ENCODE measurements around the gene PIK3R5. TPM values are rescaled to one million over a fixed set of nuclear protein-coding genes. Genes with fewer than 3 reads are reported as not detected.

Gene PIK3R5
- total RNA-seq, 1 experiment from 2014 or later, result 0.09 TPM

- TF ChIP-seq CTCF (conservative IDR thresholded peaks at IDR 0.05; ENCODE audit: low read depth, low read length) (no peak), EZH2 (IDR thresholded peaks at IDR 0.05; ENCODE audit: borderline replicate concordance, low read depth, low read length, poor library complexity, severe bottlenecking) (no peak)
- ChIA-PET CTCF (no interaction called here), POLR2A (ENCODE audit: low non-redundant PET) (no interaction called here)
- no peak overlapping the region for H3K4me3 ChIP-seq (ENCODE audit: low read depth, low read length, poor library complexity, severe bottlenecking)
- no peak overlapping the region for H3K27ac ChIP-seq (ENCODE audit: low read depth, low read length, poor library complexity, severe bottlenecking)
- no TSS peak for BruUV-seq (replicated peaks)
- no peak for DNase-seq (ENCODE audit: low spot score)
- H3K4me1 ChIP-seq (ENCODE audit: insufficient read depth, low read length, poor library complexity, severe bottlenecking), result no peaks in the 10 kb centered on the region
- H3K27me3 ChIP-seq (replicated peaks; ENCODE audit: insufficient read depth, low read depth, low read length, poor library complexity), result peaks cover 16% of the 10 kb centered on the region
- H3K36me3 ChIP-seq (ENCODE audit: insufficient read depth, low read length, poor library complexity, severe bottlenecking), result no peaks in the 10 kb centered on the region
- no peaks in the 10 kb centered on the region for H3K9me3 ChIP-seq (ENCODE audit: low read depth, low read length, poor library complexity, severe bottlenecking)
- intact Hi-C loops (cut with micrococcal nuclease; ENCODE audit: unreplicated experiment), result no loop called here
Observed at GRCh38 chr17:8947201-8947600, 18.3 kb downstream of the PIK3R5 start.

GRCh38 chr17:8946476-8946875 lies 19.0 kb downstream of the PIK3R5 start:
- no peak for TF ChIP-seq EZH2 (IDR thresholded peaks at IDR 0.05; ENCODE audit: borderline replicate concordance, low read depth, low read length, poor library complexity, severe bottlenecking)
- no peak for TF ChIP-seq CTCF (conservative IDR thresholded peaks at IDR 0.05; ENCODE audit: low read depth, low read length)
- Histone ChIP-seq H3K9me3 (ENCODE audit: low read depth, low read length, poor library complexity, severe bottlenecking) (no peaks in the 10 kb centered on the region), H3K27me3 (replicated peaks; ENCODE audit: insufficient read depth, low read depth, low read length, poor library complexity) (peaks cover 16% of the 10 kb centered on the region), H3K27ac (ENCODE audit: low read depth, low read length, poor library complexity, severe bottlenecking) (no peak overlapping the region), H3K36me3 (ENCODE audit: insufficient read depth, low read length, poor library complexity, severe bottlenecking) (no peaks in the 10 kb centered on the region), H3K4me3 (ENCODE audit: low read depth, low read length, poor library complexity, severe bottlenecking) (no peak overlapping the region), H3K4me1 (ENCODE audit: insufficient read depth, low read length, poor library complexity, severe bottlenecking) (no peaks in the 10 kb centered on the region)
- BruUV-seq (replicated peaks), result no TSS peak
- ChIA-PET POLR2A (ENCODE audit: low non-redundant PET) (no interaction called here), CTCF (no interaction called here)
- intact Hi-C loops (cut with micrococcal nuclease; ENCODE audit: unreplicated experiment), result no loop called here
- no peak for DNase-seq (ENCODE audit: low spot score)

GRCh38 chr17:8946071-8946470 lies 19.4 kb downstream of the PIK3R5 start:
- CTCF ChIA-PET, result no interaction called here
- no TSS peak for BruUV-seq (replicated peaks)

More at GRCh38 chr17:8946071-8946470, 19.4 kb downstream of the PIK3R5 start:
- H3K4me3 ChIP-seq (ENCODE audit: low read depth, low read length, poor library complexity, severe bottlenecking), result no peak overlapping the region
- no peaks in the 10 kb centered on the region for H3K36me3 ChIP-seq (ENCODE audit: insufficient read depth, low read length, poor library complexity, severe bottlenecking)
- TF ChIP-seq EZH2 (IDR thresholded peaks at IDR 0.05; ENCODE audit: borderline replicate concordance, low read depth, low read length, poor library complexity, severe bottlenecking), result no peak
- TF ChIP-seq CTCF (conservative IDR thresholded peaks at IDR 0.05; ENCODE audit: low read depth, low read length), result no peak
- no peak for DNase-seq (ENCODE audit: low spot score)
- intact Hi-C loops (cut with micrococcal nuclease; ENCODE audit: unreplicated experiment), result no loop called here
- H3K27me3 ChIP-seq (replicated peaks; ENCODE audit: insufficient read depth, low read depth, low read length, poor library complexity), result peaks cover 16% of the 10 kb centered on the region
- POLR2A ChIA-PET (ENCODE audit: low non-redundant PET), result no interaction called here
- no peak overlapping the region for H3K27ac ChIP-seq (ENCODE audit: low read depth, low read length, poor library complexity, severe bottlenecking)
- H3K4me1 ChIP-seq (ENCODE audit: insufficient read depth, low read length, poor library complexity, severe bottlenecking), result no peaks in the 10 kb centered on the region
- no peaks in the 10 kb centered on the region for H3K9me3 ChIP-seq (ENCODE audit: low read depth, low read length, poor library complexity, severe bottlenecking)

Data from A673 (cell line).